Lung (tissue), 12 donors: ENCODE results near the gene ELAC1. TPM values are rescaled to one million over a fixed set of nuclear protein-coding genes. Genes with fewer than 3 reads are reported as not detected.

Experiments used
- ATAC-seq: fragments of 200-7000 bp; cut with Tn5 transposase; one replicate; pipeline ENCODE4 v1.9.1; 2020; ENCODE audit warnings: moderate number of reproducible peaks; ENCODE audit not compliant: insufficient read depth, low FRiP score
- DNase-seq, 3 donors: peaks; one replicate each; pipeline ENCODE4 v3.0.0-alpha.2; 2013 to 2017
- H3K27ac ChIP-seq, 2 donors: one replicate each; pipeline ENCODE4 v1.5.1; 2013; ENCODE audit warnings: mild to moderate bottlenecking in 2 of 2, moderate library complexity in 2 of 2, control low read depth in 1 of 2, inconsistent platforms in 1 of 2, low read depth in 1 of 2, low read length in 1 of 2
- H3K27me3 ChIP-seq, 3 donors: one replicate each; pipeline ENCODE4 v1.5.1; 2013; ENCODE audit warnings: low read length in 2 of 3; ENCODE audit not compliant: control insufficient read depth in 3 of 3, insufficient read depth in 3 of 3
- H3K36me3 ChIP-seq, 4 donors: one replicate each; pipeline ENCODE4 v1.5.1; 2013; ENCODE audit warnings: low read length in 4 of 4, mild to moderate bottlenecking in 1 of 4, moderate library complexity in 1 of 4; ENCODE audit not compliant: control insufficient read depth in 4 of 4, insufficient read depth in 4 of 4
- H3K4me1 ChIP-seq, 5 donors: one replicate each; pipeline ENCODE4 v1.5.1; 2013; ENCODE audit warnings: low read length in 5 of 5, mild to moderate bottlenecking in 2 of 5, moderate library complexity in 1 of 5; ENCODE audit not compliant: control insufficient read depth in 5 of 5, insufficient read depth in 5 of 5
- H3K4me3 ChIP-seq: one replicate; pipeline ENCODE4 v1.5.1; 2013; ENCODE audit warnings: mild to moderate bottlenecking, control low read depth, moderate library complexity
- H3K9ac ChIP-seq, 2 donors: one replicate each; pipeline ENCODE4 v1.5.1; 2013; ENCODE audit warnings: low read length in 2 of 2, control low read depth in 1 of 2; ENCODE audit not compliant: insufficient read depth in 1 of 2
- H3K9me3 ChIP-seq, 4 donors: one replicate each; pipeline ENCODE4 v1.5.1; 2013; ENCODE audit warnings: low read length in 3 of 4, mild to moderate bottlenecking in 1 of 4, moderate library complexity in 1 of 4; ENCODE audit not compliant: control insufficient read depth in 4 of 4, insufficient read depth in 3 of 4
- WGBS, 2 donors: extraction: QIAGEN DNeasy Blood & Tissue Kit; methylation state at CpG; one replicate each; pipeline ENCODE4 v1.1.7; 2013; 5-methylcytosine and 5-hydroxymethylcytosine counted together
- polyA plus RNA-seq, 2 donors: library from polyadenylated mRNA; stranded (reverse); fragments of 200-250 nt; gene quantifications; one replicate each; pipeline ENCODE4 v1.2.1, GENCODE V29; 2013
- total RNA-seq, 2 donors: library from RNA; depleted of rRNA in 1 of 2; stranded (reverse); fragments of >200 nt in 1 of 2; gene quantifications; one replicate each; pipeline ENCODE4 v1.2.1, GENCODE V29; 2014 to 2021
- TF ChIP-seq, protein P1 (sequence below): IDR thresholded peaks from 2 replicates; pipeline ENCODE4 v1.5.1; 2012; ENCODE audit warnings: mild to moderate bottlenecking; ENCODE audit errors: control extremely low read depth, extremely low read depth
- donor health status: control.
- donor health status: control.
- donor health status: Bipolar disorder and iron deficiency.
- donor health status: healthy.
- donor health status: DM: yes; HTN: yes; CAD: no.

ELAC1 gene
- total and polyA plus RNA-seq, 4 donors: 5.0 to 10.2 (median 5.6) TPM

- Histone ChIP-seq H3K4me3 (no peak overlapping the region), H3K9ac (no peak overlapping the region), H3K27ac (no peak overlapping the region), H3K9me3 (no peaks in the 10 kb centered on the region), H3K4me1 (peaks cover 0 to 3% (median 0%) of the 10 kb centered on the region in 5 donors), H3K36me3 (peaks cover 0 to 7% (median 0%) of the 10 kb centered on the region in 4 donors), H3K27me3 (no peaks in the 10 kb centered on the region)
- DNase-seq: no peak
- ATAC-seq: no peak
- TF ChIP-seq, protein P1, sequence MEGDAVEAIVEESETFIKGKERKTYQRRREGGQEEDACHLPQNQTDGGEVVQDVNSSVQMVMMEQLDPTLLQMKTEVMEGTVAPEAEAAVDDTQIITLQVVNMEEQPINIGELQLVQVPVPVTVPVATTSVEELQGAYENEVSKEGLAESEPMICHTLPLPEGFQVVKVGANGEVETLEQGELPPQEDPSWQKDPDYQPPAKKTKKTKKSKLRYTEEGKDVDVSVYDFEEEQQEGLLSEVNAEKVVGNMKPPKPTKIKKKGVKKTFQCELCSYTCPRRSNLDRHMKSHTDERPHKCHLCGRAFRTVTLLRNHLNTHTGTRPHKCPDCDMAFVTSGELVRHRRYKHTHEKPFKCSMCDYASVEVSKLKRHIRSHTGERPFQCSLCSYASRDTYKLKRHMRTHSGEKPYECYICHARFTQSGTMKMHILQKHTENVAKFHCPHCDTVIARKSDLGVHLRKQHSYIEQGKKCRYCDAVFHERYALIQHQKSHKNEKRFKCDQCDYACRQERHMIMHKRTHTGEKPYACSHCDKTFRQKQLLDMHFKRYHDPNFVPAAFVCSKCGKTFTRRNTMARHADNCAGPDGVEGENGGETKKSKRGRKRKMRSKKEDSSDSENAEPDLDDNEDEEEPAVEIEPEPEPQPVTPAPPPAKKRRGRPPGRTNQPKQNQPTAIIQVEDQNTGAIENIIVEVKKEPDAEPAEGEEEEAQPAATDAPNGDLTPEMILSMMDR: no peak
- WGBS, 2 donors: 94% methylated on average over 5 of the region's 5 CpGs
These were observed 53.6 kb downstream of the ELAC1 start for GRCh38 chr18:51021226-51021965.

DNA sequence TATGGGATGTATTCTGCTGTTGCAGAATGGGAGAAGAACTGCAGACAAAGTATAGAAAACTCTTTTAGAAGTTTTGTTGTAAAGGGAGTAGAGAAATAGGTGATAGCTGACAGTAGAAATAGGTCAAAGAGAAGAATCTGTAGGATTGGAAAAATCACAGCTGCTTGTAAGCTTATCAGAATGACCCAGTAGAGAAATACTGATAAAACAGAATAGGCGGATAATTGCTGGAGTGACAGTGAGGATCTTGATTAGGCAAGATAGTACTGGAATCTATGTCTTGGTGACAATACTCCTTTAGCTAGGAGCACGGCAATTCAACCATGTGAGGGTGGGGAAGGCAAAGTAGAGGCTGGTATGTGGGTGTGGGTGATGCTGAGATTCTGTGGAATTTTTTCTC is 57.7 kb downstream of the ELAC1 start:
- Histone ChIP-seq H3K9me3 (no peaks in the 10 kb centered on the region), H3K27ac (no peak overlapping the region), H3K27me3 (no peaks in the 10 kb centered on the region), H3K4me3 (no peak overlapping the region), H3K9ac (no peak overlapping the region), H3K36me3 (peaks cover 0 to 7% (median 3%) of the 10 kb centered on the region in 4 donors), H3K4me1 (peaks cover 0 to 13% (median 4%) of the 10 kb centered on the region in 5 donors)
- ATAC-seq (no peak), DNase-seq (no peak)
- 94 to 95% methylated on average over 2 of the region's 2 CpGs for WGBS, 2 donors
- TF ChIP-seq, protein P1: no peak

GRCh38 chr18:51028201-51028805 is 60.5 kb downstream of the ELAC1 start:
- no peak overlapping the region for H3K9ac ChIP-seq
- 85% methylated on average over 4 of the region's 4 CpGs for WGBS, 2 donors
- peaks cover 0 to 27% (median 5%) of the 10 kb centered on the region in 5 donors for H3K4me1 ChIP-seq
- no peaks in the 10 kb centered on the region for H3K9me3 ChIP-seq
- TF ChIP-seq, protein P1: no peak
- no peak for ATAC-seq
- no peak for DNase-seq
- no peak overlapping the region for H3K27ac ChIP-seq
- no peak overlapping the region for H3K4me3 ChIP-seq
- peaks cover 0 to 7% (median 3%) of the 10 kb centered on the region in 4 donors for H3K36me3 ChIP-seq
- H3K27me3 ChIP-seq: no peaks in the 10 kb centered on the region
